ENCODE measurements around the gene RNF43. TPM values are rescaled to one million over a fixed set of nuclear protein-coding genes. Genes with fewer than 3 reads are reported as not detected.

The RNF43 gene
- total RNA-seq, 1 experiment from 2014 or later = 0.42 TPM

DNA sequence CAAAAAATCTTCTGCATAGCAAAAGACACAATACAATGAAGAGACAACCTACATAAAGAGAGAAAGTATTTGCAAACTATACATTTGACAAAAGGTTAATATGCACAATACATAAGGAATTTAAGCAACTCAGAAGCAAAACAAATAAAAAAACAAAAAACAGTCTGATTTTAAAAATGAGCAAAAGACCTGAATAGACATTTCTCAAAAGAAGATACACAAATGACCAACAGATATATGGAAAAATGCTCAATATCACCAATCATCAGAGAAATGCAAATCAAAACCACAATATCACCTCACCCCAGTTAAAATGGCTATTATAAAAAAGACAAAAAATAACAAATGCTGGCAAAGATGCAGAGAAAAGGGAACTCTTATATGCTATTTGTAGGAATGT lies 38.2 kb upstream of the RNF43 start:
- no peak overlapping the region for H2BK15ac ChIP-seq (ENCODE audit: low read depth, low read length)
- H4K91ac ChIP-seq (ENCODE audit: insufficient read length, low read depth, low read length) = no peak overlapping the region
- H3K56ac ChIP-seq (ENCODE audit: insufficient read length, low read depth, low read length) = no peak overlapping the region
- H3K27ac Mint-ChIP-seq = no peak overlapping the region
- no peak overlapping the region for H3K14ac ChIP-seq (ENCODE audit: insufficient read depth, low read length)
- no peak overlapping the region for H2BK12ac ChIP-seq (ENCODE audit: insufficient read length, low read depth, low read length)
- no peak overlapping the region for H3K4me3 Mint-ChIP-seq
- no peaks in the 10 kb centered on the region for H3K36me3 Mint-ChIP-seq (ENCODE audit: insufficient read depth in 1 of 3, low read depth in 3 of 3)
- H4K8ac ChIP-seq (replicated peaks; ENCODE audit: insufficient read length, low read depth, low read length) = no peak overlapping the region
- no peaks in the 10 kb centered on the region for H3K4me1 ChIP-seq (ENCODE audit: insufficient read depth, low read length)
- no peak overlapping the region for H3K9ac ChIP-seq (ENCODE audit: extremely low read depth, insufficient read length, low read length)
- no peak overlapping the region for H3K23ac ChIP-seq (ENCODE audit: insufficient read length, low read depth, low read length)
- H3K4me1 Mint-ChIP-seq = no peaks in the 10 kb centered on the region
- no peaks in the 10 kb centered on the region for H3K79me2 ChIP-seq (ENCODE audit: insufficient read depth, low read length)
- no peaks in the 10 kb centered on the region for H3K23me2 ChIP-seq (ENCODE audit: insufficient read length, low read depth, low read length, poor library complexity, severe bottlenecking)
- no peak overlapping the region for H2AFZ ChIP-seq (ENCODE audit: low read length)
- TF ChIP-seq, protein P1, sequence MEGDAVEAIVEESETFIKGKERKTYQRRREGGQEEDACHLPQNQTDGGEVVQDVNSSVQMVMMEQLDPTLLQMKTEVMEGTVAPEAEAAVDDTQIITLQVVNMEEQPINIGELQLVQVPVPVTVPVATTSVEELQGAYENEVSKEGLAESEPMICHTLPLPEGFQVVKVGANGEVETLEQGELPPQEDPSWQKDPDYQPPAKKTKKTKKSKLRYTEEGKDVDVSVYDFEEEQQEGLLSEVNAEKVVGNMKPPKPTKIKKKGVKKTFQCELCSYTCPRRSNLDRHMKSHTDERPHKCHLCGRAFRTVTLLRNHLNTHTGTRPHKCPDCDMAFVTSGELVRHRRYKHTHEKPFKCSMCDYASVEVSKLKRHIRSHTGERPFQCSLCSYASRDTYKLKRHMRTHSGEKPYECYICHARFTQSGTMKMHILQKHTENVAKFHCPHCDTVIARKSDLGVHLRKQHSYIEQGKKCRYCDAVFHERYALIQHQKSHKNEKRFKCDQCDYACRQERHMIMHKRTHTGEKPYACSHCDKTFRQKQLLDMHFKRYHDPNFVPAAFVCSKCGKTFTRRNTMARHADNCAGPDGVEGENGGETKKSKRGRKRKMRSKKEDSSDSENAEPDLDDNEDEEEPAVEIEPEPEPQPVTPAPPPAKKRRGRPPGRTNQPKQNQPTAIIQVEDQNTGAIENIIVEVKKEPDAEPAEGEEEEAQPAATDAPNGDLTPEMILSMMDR (conservative IDR thresholded peaks at IDR 0.05) = no peak
- no peak overlapping the region for H3K4me2 ChIP-seq (ENCODE audit: insufficient read depth, insufficient read length, low read length)
- H3K27me3 Mint-ChIP-seq (ENCODE audit: low read depth) = peaks cover 2% of the 10 kb centered on the region; the same call in 1 of the 2 replicates
- H3K9me3 ChIP-seq (ENCODE audit: control insufficient read depth, low read depth, low read length) = no peaks in the 10 kb centered on the region
- no peak overlapping the region for H2BK5ac ChIP-seq (ENCODE audit: insufficient read length, low read length)
- no peak overlapping the region for H3K4ac ChIP-seq (ENCODE audit: low read depth, low read length)
- no peak overlapping the region for H3K27ac ChIP-seq (ENCODE audit: insufficient read length, low read depth, low read length)
- no peak overlapping the region for H3K18ac ChIP-seq (ENCODE audit: insufficient read length, low read depth, low read length)
- no peak overlapping the region for H2AK5ac ChIP-seq (ENCODE audit: insufficient read length, low read length)
- no peak overlapping the region for H2BK20ac ChIP-seq (ENCODE audit: low read depth, low read length, poor library complexity, severe bottlenecking)
- H2BK120ac ChIP-seq (ENCODE audit: low read depth, low read length, poor library complexity, severe bottlenecking) = no peak overlapping the region
- no peak overlapping the region for H3T11ph ChIP-seq (ENCODE audit: low read length)
- H3K27me3 ChIP-seq (ENCODE audit: insufficient read depth, low read length) = no peaks in the 10 kb centered on the region
- H4K20me1 ChIP-seq (ENCODE audit: control insufficient read depth, insufficient read depth, insufficient read length) = no peaks in the 10 kb centered on the region
- no peak for DNase-seq
- no peaks in the 10 kb centered on the region for H3K79me1 ChIP-seq (ENCODE audit: insufficient read depth, low read depth, low read length, poor library complexity, severe bottlenecking)
- H4K5ac ChIP-seq (ENCODE audit: insufficient read length, low read depth, low read length) = no peak overlapping the region
- no peaks in the 10 kb centered on the region for H3K9me3 Mint-ChIP-seq
